GM19324 (cell line): ENCODE measurements around the gene NPAS1.
"Not testable (repeated sequence)": the region's sequence is repeated elsewhere in the genome, so short reads cannot be mapped to it uniquely, and the experiment has no call there.

Experiments
- ATAC-seq: cut with Tn5 transposase; IDR thresholded peaks from one replicate; pipeline ENCODE4 v1.9.1; 2021; ENCODE audit warnings: mild to moderate bottlenecking, moderate library complexity; ENCODE audit not compliant: unreplicated experiment, low FRiP score

NPAS1 gene

GRCh38 chr19:46988614-46989230 lies 30.9 kb upstream of the NPAS1 start:
- no peak for ATAC-seq

- no peak for ATAC-seq
Observed at GRCh38 chr19:46990991-46991676, 28.5 kb upstream of the NPAS1 start.

GRCh38 chr19:46992699-46993535 lies 26.7 kb upstream of the NPAS1 start:
- no peak for ATAC-seq

GRCh38 chr19:46993622-46994021 lies 26.0 kb upstream of the NPAS1 start:
- no peak for ATAC-seq

GRCh38 chr19:46994141-46994686 lies 25.4 kb upstream of the NPAS1 start:
- ATAC-seq: no peak

- no peak for ATAC-seq
Observed at GRCh38 chr19:46995492-46995891, 24.1 kb upstream of the NPAS1 start.

- ATAC-seq: no peak
Observed at GRCh38 chr19:46998445-46999125, 21.1 kb upstream of the NPAS1 start.

- ATAC-seq: no peak
Observed at GRCh38 chr19:46999377-46999776, 20.3 kb upstream of the NPAS1 start.

- no peak for ATAC-seq
Observed at GRCh38 chr19:46999878-47000277, 19.8 kb upstream of the NPAS1 start.

- no peak for ATAC-seq
Observed at GRCh38 chr19:47000373-47000772, 19.3 kb upstream of the NPAS1 start.

GRCh38 chr19:47001584-47001983 lies 18.1 kb upstream of the NPAS1 start:
- ATAC-seq: no peak

GRCh38 chr19:47002106-47002766 lies 17.4 kb upstream of the NPAS1 start:
- ATAC-seq: no peak

- no peak for ATAC-seq
Observed at GRCh38 chr19:47002853-47003610, 16.6 kb upstream of the NPAS1 start.

- no peak for ATAC-seq
Observed at GRCh38 chr19:47003611-47004465, 15.8 kb upstream of the NPAS1 start.

GRCh38 chr19:47005164-47005641 lies 14.4 kb upstream of the NPAS1 start:
- no peak for ATAC-seq

GRCh38 chr19:47005873-47006272 lies 13.8 kb upstream of the NPAS1 start:
- no peak for ATAC-seq

- ATAC-seq: no peak
Observed at GRCh38 chr19:47006496-47006895, 13.1 kb upstream of the NPAS1 start.

- not testable (repeated sequence) for ATAC-seq
Observed at GRCh38 chr19:47010549-47010948, 9.1 kb upstream of the NPAS1 start.
